ENCODE measurements around the gene MTMR3.
"Not testable (repeated sequence)": the region's sequence is repeated elsewhere in the genome, so short reads cannot be mapped to it uniquely, and the experiment has no call there.

Gene MTMR3

GRCh38 chr22:29954203-29954855 is 71.4 kb downstream of the MTMR3 start:
- FAIRE-seq (no peak), DNase-seq (ENCODE audit: insufficient read length, low spot score) (no peak)

- DNase-seq (ENCODE audit: insufficient read length, low spot score) (no peak), FAIRE-seq (no peak)
Measured at GRCh38 chr22:29956680-29957079, 73.7 kb downstream of the MTMR3 start.

GRCh38 chr22:29958170-29958569 is 75.2 kb downstream of the MTMR3 start:
- FAIRE-seq (no peak), DNase-seq (ENCODE audit: insufficient read length, low spot score) (no peak)

- no peak for FAIRE-seq
- no peak for DNase-seq (ENCODE audit: insufficient read length, low spot score)
Measured at GRCh38 chr22:29964776-29965175, 81.8 kb downstream of the MTMR3 start.

GRCh38 chr22:29967461-29967860 is 84.5 kb downstream of the MTMR3 start:
- no peak for FAIRE-seq
- no peak for DNase-seq (ENCODE audit: insufficient read length, low spot score)

- FAIRE-seq, result no peak
- no peak for DNase-seq (ENCODE audit: insufficient read length, low spot score)
Measured at GRCh38 chr22:29971607-29972006, 88.6 kb downstream of the MTMR3 start.

- DNase-seq (ENCODE audit: insufficient read length, low spot score), result no peak
- FAIRE-seq, result no peak
Measured at GRCh38 chr22:29972121-29972520, 89.1 kb downstream of the MTMR3 start.

GRCh38 chr22:29973269-29973668 is 90.3 kb downstream of the MTMR3 start:
- FAIRE-seq, result no peak

GRCh38 chr22:29973680-29974079 is 90.7 kb downstream of the MTMR3 start:
- FAIRE-seq; DNase-seq (ENCODE audit: insufficient read length, low spot score): not testable (repeated sequence)

More at GRCh38 chr22:29973269-29973668, 90.3 kb downstream of the MTMR3 start:
- no peak for DNase-seq (ENCODE audit: insufficient read length, low spot score)

GRCh38 chr22:29975494-29975893 is 92.5 kb downstream of the MTMR3 start:
- no peak for DNase-seq (ENCODE audit: insufficient read length, low spot score)
- no peak for FAIRE-seq

- no peak for DNase-seq (ENCODE audit: insufficient read length, low spot score)
- no peak for FAIRE-seq
Measured at GRCh38 chr22:29977107-29977506, 94.1 kb downstream of the MTMR3 start.

- DNase-seq (ENCODE audit: insufficient read length, low spot score) (no peak), FAIRE-seq (no peak)
Measured at GRCh38 chr22:29979777-29980321, 96.9 kb downstream of the MTMR3 start.

GRCh38 chr22:29983296-29983917 is 100.4 kb downstream of the MTMR3 start:
- FAIRE-seq, result no peak
- no peak for DNase-seq (ENCODE audit: insufficient read length, low spot score)

- FAIRE-seq (no peak), DNase-seq (ENCODE audit: insufficient read length, low spot score) (no peak)
Measured at GRCh38 chr22:29985912-29986311, 102.9 kb downstream of the MTMR3 start.

GRCh38 chr22:29987137-29987536 is 104.2 kb downstream of the MTMR3 start:
- no peak for FAIRE-seq

GRCh38 chr22:29988719-29989118 is 105.7 kb downstream of the MTMR3 start:
- DNase-seq (ENCODE audit: insufficient read length, low spot score) (no peak), FAIRE-seq (no peak)

More at GRCh38 chr22:29987137-29987536, 104.2 kb downstream of the MTMR3 start:
- DNase-seq (ENCODE audit: insufficient read length, low spot score), result no peak

- no peak for DNase-seq (ENCODE audit: insufficient read length, low spot score)
- no peak for FAIRE-seq
Measured at GRCh38 chr22:29989446-29989845, 106.5 kb downstream of the MTMR3 start.

- DNase-seq (ENCODE audit: insufficient read length, low spot score) (no peak), FAIRE-seq (no peak)
Measured at GRCh38 chr22:29992341-29993275, 109.6 kb downstream of the MTMR3 start.

- peak; percentile 28 for DNase-seq (ENCODE audit: insufficient read length, low spot score)
- no peak for FAIRE-seq
Measured at GRCh38 chr22:29994027-29994715, 111.2 kb downstream of the MTMR3 start.

- no peak for DNase-seq (ENCODE audit: insufficient read length, low spot score)
- FAIRE-seq, result no peak
Measured at GRCh38 chr22:29994943-29995342, 112.0 kb downstream of the MTMR3 start.

Data from HTR-8/SVneo (cell line).